MM.1S (cell line): ENCODE results near the gene PPIF.

Experiments
- DNase-seq: peaks from one replicate; pipeline ENCODE4 v3.0.0-alpha.2; 2015
- H2AFZ ChIP-seq: fragments of 300-600 bp; sonication (generic); 2 replicates; pipeline ENCODE4 v1.6.0; 2016; ENCODE audit warnings: antibody characterized with exemption, low read length
- H3F3A ChIP-seq: fragments of 300-600 bp; sonication (generic); 2 replicates; pipeline ENCODE4 v1.6.1; 2016; ENCODE audit warnings: mild to moderate bottlenecking, antibody characterized with exemption, low read length, moderate library complexity, mixed read lengths; ENCODE audit not compliant: insufficient read depth
- H3K27ac ChIP-seq: fragments of 300-600 bp; sonication (generic); 2 replicates; pipeline ENCODE4 v1.5.1; 2016; ENCODE audit warnings: mild to moderate bottlenecking, low read length
- H3K27me3 ChIP-seq: fragments of 300-600 bp; sonication (generic); replicated peaks from 2 replicates; pipeline ENCODE4 v1.6.0; 2016; ENCODE audit warnings: low read length; ENCODE audit not compliant: insufficient read depth
- H3K36me3 ChIP-seq: fragments of 300-600 bp; sonication (generic); replicated peaks from 2 replicates; pipeline ENCODE4 v1.6.1; 2016; ENCODE audit warnings: mild to moderate bottlenecking, low read length, mixed read lengths; ENCODE audit not compliant: insufficient read depth
- H3K4me1 ChIP-seq: fragments of 300-600 bp; sonication (generic); 2 replicates; pipeline ENCODE4 v1.6.1; 2016; ENCODE audit warnings: low read length, mixed read lengths
- H3K4me2 ChIP-seq: fragments of 300-600 bp; sonication (generic); 2 replicates; pipeline ENCODE4 v1.6.0; 2016; ENCODE audit warnings: low read depth, low read length
- H3K4me3 ChIP-seq: fragments of 300-600 bp; sonication (generic); 2 replicates; pipeline ENCODE4 v1.5.1; 2016; ENCODE audit warnings: low read length, mixed read lengths
- H3K79me2 ChIP-seq: fragments of 300-600 bp; sonication (generic); 2 replicates; pipeline ENCODE4 v1.6.1; 2016; ENCODE audit warnings: mixed run types, low read length, mixed read lengths
- H3K9ac ChIP-seq: fragments of 300-600 bp; sonication (generic); 2 replicates; pipeline ENCODE4 v1.6.1; 2016; ENCODE audit warnings: low read length, mixed read lengths
- H3K9me2 ChIP-seq: fragments of 300-600 bp; sonication (generic); replicated peaks from 2 replicates; pipeline ENCODE4 v1.6.1; 2016; ENCODE audit warnings: mild to moderate bottlenecking, low read length, mixed read lengths; ENCODE audit not compliant: insufficient read depth
- H3K9me3 ChIP-seq: fragments of 300-600 bp; sonication (generic); replicated peaks from 2 replicates; pipeline ENCODE4 v1.6.1; 2016; ENCODE audit warnings: mild to moderate bottlenecking, low read length, mixed read lengths; ENCODE audit not compliant: insufficient read depth
- H4K20me1 ChIP-seq: fragments of 300-600 bp; sonication (generic); 2 replicates; pipeline ENCODE4 v1.6.1; 2016; ENCODE audit warnings: mild to moderate bottlenecking, low read length, moderate library complexity, mixed read lengths; ENCODE audit not compliant: insufficient read depth
- EZH2 ChIP-seq: fragments of 300-600 bp; sonication (generic); optimal IDR thresholded peaks from 2 replicates; pipeline ENCODE3; 2017; ENCODE audit warnings: low read depth, mild to moderate bottlenecking, antibody characterized with exemption, low read length, mixed read lengths
- EZH2phosphoT487 ChIP-seq: fragments of 300-600 bp; sonication (generic); IDR thresholded peaks from 2 replicates; pipeline ENCODE4 v1.6.1; 2018; ENCODE audit warnings: antibody characterized with exemption, low read length
- TF ChIP-seq, protein P1 (sequence below): fragments of 300-600 bp; sonication (generic); IDR thresholded peaks from 2 replicates; pipeline ENCODE4 v1.5.1; 2016; ENCODE audit warnings: antibody characterized with exemption, low read length, mixed read lengths

Gene PPIF

DNA sequence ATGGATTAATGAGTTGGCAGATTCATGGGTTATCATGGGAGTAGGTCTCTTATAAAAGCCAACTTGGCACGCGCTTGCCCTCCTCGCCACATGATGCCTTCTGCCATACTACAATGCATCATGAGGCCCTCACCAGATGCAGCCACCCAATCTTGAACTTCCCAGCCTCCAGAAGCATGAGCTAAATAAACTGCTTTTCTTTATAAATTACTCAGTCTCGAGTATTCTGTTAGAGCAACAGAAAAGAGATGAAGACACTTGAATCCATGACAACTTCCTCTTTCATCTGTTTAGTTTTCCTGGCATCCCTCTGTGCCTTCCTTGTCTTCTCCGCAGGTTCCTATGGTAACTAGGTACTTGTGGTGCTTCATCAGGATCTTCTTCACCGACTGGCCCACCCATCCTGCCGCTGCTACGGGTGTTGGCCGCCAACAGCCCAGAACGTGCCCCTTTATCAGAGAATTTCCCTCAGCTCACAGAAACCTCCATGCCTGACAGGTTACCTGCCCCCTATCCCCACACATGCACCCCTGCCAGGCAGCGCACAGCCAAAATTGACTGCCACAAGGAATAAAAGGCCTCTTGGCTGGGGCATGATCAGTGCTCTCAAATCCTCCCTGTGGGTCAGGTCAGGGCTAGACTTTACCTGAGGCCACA, 28.0 kb upstream of the PPIF start:
- TF ChIP-seq, protein P1, sequence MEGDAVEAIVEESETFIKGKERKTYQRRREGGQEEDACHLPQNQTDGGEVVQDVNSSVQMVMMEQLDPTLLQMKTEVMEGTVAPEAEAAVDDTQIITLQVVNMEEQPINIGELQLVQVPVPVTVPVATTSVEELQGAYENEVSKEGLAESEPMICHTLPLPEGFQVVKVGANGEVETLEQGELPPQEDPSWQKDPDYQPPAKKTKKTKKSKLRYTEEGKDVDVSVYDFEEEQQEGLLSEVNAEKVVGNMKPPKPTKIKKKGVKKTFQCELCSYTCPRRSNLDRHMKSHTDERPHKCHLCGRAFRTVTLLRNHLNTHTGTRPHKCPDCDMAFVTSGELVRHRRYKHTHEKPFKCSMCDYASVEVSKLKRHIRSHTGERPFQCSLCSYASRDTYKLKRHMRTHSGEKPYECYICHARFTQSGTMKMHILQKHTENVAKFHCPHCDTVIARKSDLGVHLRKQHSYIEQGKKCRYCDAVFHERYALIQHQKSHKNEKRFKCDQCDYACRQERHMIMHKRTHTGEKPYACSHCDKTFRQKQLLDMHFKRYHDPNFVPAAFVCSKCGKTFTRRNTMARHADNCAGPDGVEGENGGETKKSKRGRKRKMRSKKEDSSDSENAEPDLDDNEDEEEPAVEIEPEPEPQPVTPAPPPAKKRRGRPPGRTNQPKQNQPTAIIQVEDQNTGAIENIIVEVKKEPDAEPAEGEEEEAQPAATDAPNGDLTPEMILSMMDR, result no peak
- no peak for TF ChIP-seq EZH2phosphoT487
- no peak for TF ChIP-seq EZH2
- no peaks in the 10 kb centered on the region for H3K27me3 ChIP-seq
- no peaks in the 10 kb centered on the region for H3K79me2 ChIP-seq
- H4K20me1 ChIP-seq, result no peaks in the 10 kb centered on the region
- H3K27ac ChIP-seq, result no peak overlapping the region
- H3K9me3 ChIP-seq, result no peaks in the 10 kb centered on the region
- no peak overlapping the region for H3K9ac ChIP-seq
- peaks cover 37% of the 10 kb centered on the region for H3K4me1 ChIP-seq
- no peak overlapping the region for H3K4me2 ChIP-seq
- DNase-seq, result no peak
- H2AFZ ChIP-seq, result no peak overlapping the region
- no peaks in the 10 kb centered on the region for H3K36me3 ChIP-seq
- no peak overlapping the region for H3K4me3 ChIP-seq
- no peaks in the 10 kb centered on the region for H3K9me2 ChIP-seq
- peaks cover 26% of the 10 kb centered on the region for H3F3A ChIP-seq

DNA sequence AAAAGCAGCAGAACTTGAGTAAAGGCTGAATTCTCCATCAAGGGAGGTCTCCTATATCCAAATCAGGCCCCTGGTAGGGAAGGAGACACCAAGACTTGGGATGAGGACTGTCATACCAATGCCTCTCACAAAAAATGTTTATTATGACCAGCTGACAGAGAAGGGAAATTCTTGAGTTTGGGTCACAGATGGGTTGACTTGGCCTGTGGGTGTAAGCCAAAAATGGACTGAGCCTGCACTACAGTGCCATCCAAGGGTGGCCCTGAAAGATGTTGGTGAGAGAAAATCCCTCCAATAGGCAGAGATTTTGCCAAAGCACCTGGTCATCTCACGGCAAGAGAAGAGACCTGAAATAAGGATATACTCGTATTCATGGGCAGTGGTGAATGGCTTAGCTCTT, 27.0 kb upstream of the PPIF start:
- peaks cover 26% of the 10 kb centered on the region for H3F3A ChIP-seq
- TF ChIP-seq EZH2 (no peak), EZH2phosphoT487 (no peak)
- TF ChIP-seq, protein P1, result no peak
- H3K79me2 ChIP-seq, result no peaks in the 10 kb centered on the region
- DNase-seq, result no peak
- no peaks in the 10 kb centered on the region for H3K9me2 ChIP-seq
- H3K27ac ChIP-seq, result no peak overlapping the region
- H3K4me3 ChIP-seq, result no peak overlapping the region
- H3K9me3 ChIP-seq, result no peaks in the 10 kb centered on the region
- no peaks in the 10 kb centered on the region for H4K20me1 ChIP-seq
- H3K36me3 ChIP-seq, result no peaks in the 10 kb centered on the region
- peaks cover 36% of the 10 kb centered on the region for H3K4me1 ChIP-seq
- H3K9ac ChIP-seq, result no peak overlapping the region
- no peaks in the 10 kb centered on the region for H3K27me3 ChIP-seq
- no peak overlapping the region for H2AFZ ChIP-seq
- H3K4me2 ChIP-seq, result no peak overlapping the region

DNA sequence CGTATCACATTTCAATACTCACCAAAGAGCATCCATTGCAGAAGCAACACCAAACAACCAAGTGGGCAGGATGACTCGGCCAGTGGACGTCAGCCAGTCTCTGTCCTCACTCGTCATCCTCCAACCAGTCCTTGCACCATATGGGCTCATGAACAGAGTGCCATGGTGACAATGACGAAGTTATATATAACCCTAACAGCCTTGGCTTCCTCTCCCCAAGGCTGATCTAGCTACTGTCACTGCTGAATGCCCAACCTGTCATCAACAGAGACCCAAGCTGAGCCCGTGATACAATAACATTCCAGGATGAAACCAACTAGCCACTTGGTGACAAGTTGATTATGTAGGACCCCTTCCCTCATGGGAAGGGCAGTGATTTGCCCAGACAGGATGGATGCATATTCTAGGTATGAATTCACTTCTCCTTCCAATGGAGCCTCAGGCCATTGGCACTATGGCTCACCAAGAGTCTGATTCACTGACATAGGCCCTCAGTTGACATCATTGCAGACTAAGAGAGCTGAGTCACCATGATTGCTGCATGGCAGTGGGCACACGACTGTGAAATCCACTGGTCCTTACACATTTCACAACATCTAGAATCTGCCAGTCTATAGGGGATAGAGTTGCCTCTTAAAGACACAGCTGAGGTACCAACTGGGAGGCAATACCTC, 26.3 kb upstream of the PPIF start:
- H3K27ac ChIP-seq, result no peak overlapping the region
- no peaks in the 10 kb centered on the region for H3K27me3 ChIP-seq
- H3F3A ChIP-seq, result peaks cover 23% of the 10 kb centered on the region
- no peaks in the 10 kb centered on the region for H4K20me1 ChIP-seq
- H2AFZ ChIP-seq, result no peak overlapping the region
- no peaks in the 10 kb centered on the region for H3K36me3 ChIP-seq
- H3K9ac ChIP-seq, result no peak overlapping the region
- H3K9me3 ChIP-seq, result no peaks in the 10 kb centered on the region
- no peaks in the 10 kb centered on the region for H3K79me2 ChIP-seq
- no peak for DNase-seq
- H3K4me1 ChIP-seq, result peaks cover 30% of the 10 kb centered on the region
- H3K4me2 ChIP-seq, result no peak overlapping the region
- no peak overlapping the region for H3K4me3 ChIP-seq
- no peaks in the 10 kb centered on the region for H3K9me2 ChIP-seq
- TF ChIP-seq, protein P1, result no peak
- no peak for TF ChIP-seq EZH2
- no peak for TF ChIP-seq EZH2phosphoT487
